Suppressor macrophage (primary cell): ENCODE results near the gene ZNF664.

ENCODE experiments used
- DNase-seq, 4 experiments: peaks; one replicate each; pipeline ENCODE4 v3.0.0-alpha.2; 2020 to 2022

Gene ZNF664

GRCh38 chr12:123958876-123959275 lies 14.1 kb upstream of the ZNF664 start:
- no peak for DNase-seq

GRCh38 chr12:123960029-123960735 lies 12.8 kb upstream of the ZNF664 start:
- DNase-seq = no peak

- DNase-seq = no peak
These were observed 12.2 kb upstream of the ZNF664 start for GRCh38 chr12:123960856-123961255.

- DNase-seq = no peak
These were observed 11.2 kb upstream of the ZNF664 start for GRCh38 chr12:123961585-123962345.

- no peak for DNase-seq
These were observed 10.5 kb upstream of the ZNF664 start for GRCh38 chr12:123962513-123962912.

- no peak for DNase-seq
These were observed 9.2 kb upstream of the ZNF664 start for GRCh38 chr12:123963821-123964220.

GRCh38 chr12:123965382-123965781 lies 7.6 kb upstream of the ZNF664 start:
- DNase-seq = no peak

- no peak for DNase-seq
These were observed 6.4 kb upstream of the ZNF664 start for GRCh38 chr12:123966596-123966995.

GRCh38 chr12:123967121-123967586 lies 5.9 kb upstream of the ZNF664 start:
- no peak for DNase-seq

GRCh38 chr12:123971449-123971769 lies 1.6 kb upstream of the ZNF664 start:
- no peak for DNase-seq

- peak; percentile 23 to 50 (median 38) for DNase-seq
These were observed 1.1 kb upstream of the ZNF664 start for GRCh38 chr12:123971770-123972456.

- DNase-seq = peak in 3 of 4 experiments; percentile 20 to 54 (median 37)
These were observed 732 bp downstream of the ZNF664 start for GRCh38 chr12:123973552-123974341.

GRCh38 chr12:123976227-123976826 lies 3.3 kb downstream of the ZNF664 start:
- DNase-seq = no peak

- no peak for DNase-seq
These were observed 6.6 kb downstream of the ZNF664 start for GRCh38 chr12:123979566-123979965.

GRCh38 chr12:123982269-123982668 lies 9.3 kb downstream of the ZNF664 start:
- DNase-seq = no peak

GRCh38 chr12:123983822-123984485 lies 10.9 kb downstream of the ZNF664 start:
- DNase-seq = peak; percentile 68 to 78 (median 73)

- no peak for DNase-seq
These were observed 11.9 kb downstream of the ZNF664 start for GRCh38 chr12:123984903-123985302.

- peak in 2 of 4 experiments; percentile 25 to 31 for DNase-seq
These were observed 13.5 kb downstream of the ZNF664 start for GRCh38 chr12:123986374-123986965.

GRCh38 chr12:123987022-123987421 lies 14.0 kb downstream of the ZNF664 start:
- DNase-seq = no peak

GRCh38 chr12:123989168-123989567 lies 16.2 kb downstream of the ZNF664 start:
- no peak for DNase-seq

GRCh38 chr12:123989753-123990152 lies 16.7 kb downstream of the ZNF664 start:
- DNase-seq = no peak
